Calu3 (cell line): ENCODE data around the gene ATXN7L1. TPM values are rescaled to one million over a fixed set of nuclear protein-coding genes. Genes with fewer than 3 reads are reported as not detected.

Source experiments
- BruUV-seq: library from RNA; stranded (reverse); fragments of 400-500 nt; replicated peaks from 2 replicates; lab custom pipeline; 2021; lab: Mats Ljungman, UMichigan
- CTCF ChIA-PET: fragments of 300-600 bp; sonication (Branson Sonifier 250); formaldehyde crosslinking; loops from one replicate; lab custom pipeline; 2022; ENCODE audit warnings: antibody characterized with exemption; lab: Charles Lee
- DNase-seq: peaks from one replicate; pipeline ENCODE4 v3.0.0; 2022
- H3K27ac Mint-ChIP-seq: one replicate; pipeline ENCODE4 v1.8.0; 2022; ENCODE audit warnings: mixed read lengths; ENCODE audit not compliant: unreplicated experiment
- H3K27me3 Mint-ChIP-seq: one replicate; pipeline ENCODE4 v1.8.0; 2022; ENCODE audit warnings: mixed read lengths; ENCODE audit not compliant: unreplicated experiment
- H3K36me3 Mint-ChIP-seq: one replicate; pipeline ENCODE4 v1.8.0; 2022; ENCODE audit warnings: mild to moderate bottlenecking, moderate library complexity, mixed read lengths; ENCODE audit not compliant: insufficient read depth, unreplicated experiment
- H3K4me1 Mint-ChIP-seq: one replicate; pipeline ENCODE4 v1.8.0; 2022; ENCODE audit warnings: mild to moderate bottlenecking, low read depth, mixed read lengths; ENCODE audit not compliant: unreplicated experiment
- H3K4me3 Mint-ChIP-seq: one replicate; pipeline ENCODE4 v1.8.0; 2022; ENCODE audit warnings: mild to moderate bottlenecking, low read depth, moderate library complexity, mixed read lengths; ENCODE audit not compliant: unreplicated experiment
- H3K9me3 Mint-ChIP-seq: one replicate; pipeline ENCODE4 v1.8.0; 2022; ENCODE audit warnings: low read depth, mixed read lengths; ENCODE audit not compliant: unreplicated experiment
- intact Hi-C: fragments of 100-400 bp; cut with micrococcal nuclease; formaldehyde crosslinking; loops from one replicate; pipeline ENCODE4 v1.10.0; 2022; ENCODE audit not compliant: unreplicated experiment
- total RNA-seq: library from RNA; stranded (reverse); gene quantifications from 2 replicates; pipeline ENCODE4 v1.2.3, GENCODE V29; 2022
- TF ChIP-seq, protein P1 (sequence below): fragments of 200-600 bp; IDR thresholded peaks from one replicate; pipeline ENCODE4 v1.8.0; 2022; ENCODE audit warnings: antibody characterized with exemption; ENCODE audit not compliant: unreplicated experiment

The ATXN7L1 gene
- total RNA-seq, 1 experiment from 2014 or later, result 12.0 TPM

DNA sequence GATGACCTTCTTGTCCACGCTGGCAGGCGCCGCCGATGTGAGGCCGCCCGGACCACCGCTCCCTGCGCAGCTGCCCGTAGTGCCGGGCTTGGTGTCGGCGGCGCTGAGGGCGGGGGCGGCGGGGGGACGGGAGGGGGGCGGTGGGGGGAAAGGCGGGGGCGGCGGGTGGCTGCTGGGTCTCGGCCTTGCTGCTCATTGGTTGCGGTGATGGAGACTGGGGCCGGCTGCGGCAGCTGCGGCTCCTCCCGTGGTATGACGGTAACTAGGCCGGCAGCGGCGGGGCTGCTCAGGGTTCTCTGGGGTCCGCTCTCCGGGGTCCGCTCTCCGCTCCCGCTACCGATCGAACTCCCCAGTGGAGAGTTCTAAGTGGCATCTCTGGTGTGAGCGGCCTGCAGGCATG, 293.3 kb downstream of the ATXN7L1 start:
- peaks cover 6% of the 10 kb centered on the region for H3K36me3 Mint-ChIP-seq
- TF ChIP-seq, protein P1, sequence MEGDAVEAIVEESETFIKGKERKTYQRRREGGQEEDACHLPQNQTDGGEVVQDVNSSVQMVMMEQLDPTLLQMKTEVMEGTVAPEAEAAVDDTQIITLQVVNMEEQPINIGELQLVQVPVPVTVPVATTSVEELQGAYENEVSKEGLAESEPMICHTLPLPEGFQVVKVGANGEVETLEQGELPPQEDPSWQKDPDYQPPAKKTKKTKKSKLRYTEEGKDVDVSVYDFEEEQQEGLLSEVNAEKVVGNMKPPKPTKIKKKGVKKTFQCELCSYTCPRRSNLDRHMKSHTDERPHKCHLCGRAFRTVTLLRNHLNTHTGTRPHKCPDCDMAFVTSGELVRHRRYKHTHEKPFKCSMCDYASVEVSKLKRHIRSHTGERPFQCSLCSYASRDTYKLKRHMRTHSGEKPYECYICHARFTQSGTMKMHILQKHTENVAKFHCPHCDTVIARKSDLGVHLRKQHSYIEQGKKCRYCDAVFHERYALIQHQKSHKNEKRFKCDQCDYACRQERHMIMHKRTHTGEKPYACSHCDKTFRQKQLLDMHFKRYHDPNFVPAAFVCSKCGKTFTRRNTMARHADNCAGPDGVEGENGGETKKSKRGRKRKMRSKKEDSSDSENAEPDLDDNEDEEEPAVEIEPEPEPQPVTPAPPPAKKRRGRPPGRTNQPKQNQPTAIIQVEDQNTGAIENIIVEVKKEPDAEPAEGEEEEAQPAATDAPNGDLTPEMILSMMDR, result no peak
- no peaks in the 10 kb centered on the region for H3K4me1 Mint-ChIP-seq
- BruUV-seq, result no TSS peak
- CTCF ChIA-PET, result no interaction called here
- H3K4me3 Mint-ChIP-seq, result no peak overlapping the region
- no peak for DNase-seq
- intact Hi-C loops, result no loop called here
- no peaks in the 10 kb centered on the region for H3K27me3 Mint-ChIP-seq
- no peaks in the 10 kb centered on the region for H3K9me3 Mint-ChIP-seq
- no peak overlapping the region for H3K27ac Mint-ChIP-seq

DNA sequence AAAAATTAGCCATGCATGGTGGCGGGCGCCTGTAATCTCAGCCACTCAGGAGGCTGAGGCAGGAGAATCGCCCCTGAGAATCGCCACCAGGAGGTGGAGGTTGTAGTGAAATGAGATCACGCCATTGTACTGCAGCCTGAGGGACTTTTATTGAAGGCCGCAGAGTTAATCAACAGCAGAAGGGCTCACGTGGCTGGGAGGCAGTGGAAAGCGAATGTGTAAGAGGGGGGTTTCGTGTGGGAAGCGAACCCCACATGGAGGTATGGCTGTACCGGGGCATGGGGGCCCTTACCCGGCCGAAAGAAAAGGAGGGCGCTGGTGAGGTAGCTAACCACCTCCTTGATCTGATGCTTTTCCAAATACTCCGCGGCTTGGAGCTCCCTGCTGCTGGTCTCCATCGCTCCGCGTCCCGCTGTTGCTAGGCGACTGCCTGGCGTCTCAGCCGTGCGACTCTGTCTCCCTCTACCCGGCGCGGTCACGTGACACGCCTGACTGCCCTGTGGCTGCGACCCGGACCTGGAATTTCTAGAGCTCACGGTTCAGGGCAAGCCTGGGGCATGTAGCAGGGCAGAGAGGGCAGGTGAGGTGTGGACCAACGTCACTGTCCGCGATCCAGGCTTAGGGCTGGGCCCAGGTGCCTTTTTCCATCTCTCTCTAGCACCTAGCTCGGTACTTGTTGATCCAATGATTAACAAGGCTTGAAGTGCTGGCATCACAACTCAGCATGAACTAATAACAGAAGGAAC, 295.2 kb downstream of the ATXN7L1 start, which contains the start of gene EFCAB10:
EFCAB10 (minus strand) TSS at position 428 of the 746 bp plus-strand sequence; CDS start at position 398, 30 bp downstream.
- Mint-ChIP-seq H3K4me1 (no peaks in the 10 kb centered on the region), H3K36me3 (peaks cover 6% of the 10 kb centered on the region), H3K4me3 (peak within 1 kb of the TSS; percentile 83), H3K27me3 (no peaks in the 10 kb centered on the region), H3K27ac (peak within 1 kb of the TSS; percentile 78), H3K9me3 (no peaks in the 10 kb centered on the region)
- BruUV-seq, result no TSS peak
- intact Hi-C loops, result no loop called here
- DNase-seq, result peak; percentile 78
- CTCF ChIA-PET, result interaction anchor here (0.5 to 1.0 kb wide), 5 partner anchors 11 to 153 kb away, joined by 3 to 9 read pairs (median 5); no protein-coding TSS in a partner anchor
- TF ChIP-seq, protein P1, result no peak

DNA sequence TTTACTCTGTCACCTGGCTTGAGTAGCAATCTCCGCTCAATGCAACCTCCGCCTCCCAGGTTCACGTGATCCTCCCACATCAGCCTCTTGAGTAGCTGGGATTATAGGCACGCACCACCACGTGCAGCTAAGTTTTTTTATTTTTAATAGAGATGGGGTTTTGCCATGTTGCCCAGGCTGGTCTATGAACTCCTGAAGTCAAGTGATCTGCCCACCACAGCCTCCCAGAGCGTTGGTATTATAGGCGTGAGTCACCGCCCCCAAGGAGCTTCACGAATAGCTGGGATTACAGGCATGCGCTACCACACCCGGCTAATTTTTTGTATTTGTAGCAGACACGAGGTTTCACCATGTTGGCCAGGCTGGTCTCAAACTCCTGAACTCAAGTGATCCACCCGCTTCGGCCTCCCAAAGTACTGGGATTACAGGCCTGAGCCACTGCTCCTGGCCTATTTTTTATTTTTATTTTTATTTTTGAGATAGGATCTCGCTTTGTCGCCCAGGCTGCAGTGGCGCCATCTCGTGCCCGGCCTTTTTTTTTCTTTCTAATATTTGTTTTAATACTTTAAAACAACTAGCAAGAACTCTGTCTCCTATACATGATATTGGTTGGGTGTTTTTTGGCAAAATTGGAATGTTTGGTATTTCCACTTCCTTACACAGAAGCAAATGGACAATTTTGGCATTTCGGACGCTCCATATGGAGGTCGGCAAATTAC, 296.2 kb downstream of the ATXN7L1 start:
- BruUV-seq, result no TSS peak
- Mint-ChIP-seq H3K9me3 (no peaks in the 10 kb centered on the region), H3K4me3 (peak overlapping the region; percentile 83), H3K4me1 (no peaks in the 10 kb centered on the region), H3K27ac (no peak overlapping the region), H3K36me3 (peaks cover 6% of the 10 kb centered on the region), H3K27me3 (no peaks in the 10 kb centered on the region)
- CTCF ChIA-PET, result no interaction called here
- DNase-seq, result no peak
- intact Hi-C loops, result no loop called here
- TF ChIP-seq, protein P1, result no peak

DNA sequence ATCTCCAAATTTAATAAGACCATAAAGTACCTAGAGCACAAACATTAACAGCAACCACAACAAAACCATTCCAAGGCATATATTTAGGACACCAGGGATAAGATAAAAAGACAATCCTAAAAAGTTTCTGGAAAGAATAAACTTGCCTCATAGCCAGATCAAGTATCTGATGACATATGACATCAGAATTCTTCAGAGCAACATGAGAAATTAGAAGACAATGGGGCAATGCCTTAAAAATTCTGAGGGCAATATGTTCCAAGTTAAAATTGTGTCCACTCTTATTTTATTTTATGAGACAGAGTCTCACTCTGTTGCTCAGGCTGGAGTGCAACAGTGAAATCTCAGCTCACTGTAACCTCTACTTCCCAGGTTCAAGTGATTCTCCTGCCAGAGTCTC, 297.9 kb downstream of the ATXN7L1 start:
- H3K27me3 Mint-ChIP-seq, result no peaks in the 10 kb centered on the region
- intact Hi-C loops, result no loop called here

More for the DNA sequence above, 297.9 kb downstream of the ATXN7L1 start:
- H3K4me1 Mint-ChIP-seq, result no peaks in the 10 kb centered on the region
- H3K9me3 Mint-ChIP-seq, result no peaks in the 10 kb centered on the region
- no peak overlapping the region for H3K4me3 Mint-ChIP-seq
- TF ChIP-seq, protein P1, result no peak
- DNase-seq, result no peak
- peaks cover 6% of the 10 kb centered on the region for H3K36me3 Mint-ChIP-seq
- CTCF ChIA-PET, result no interaction called here
- H3K27ac Mint-ChIP-seq, result no peak overlapping the region
- BruUV-seq, result no TSS peak
